ENCODE data around the gene RAMACL. TPM values are rescaled to one million over a fixed set of nuclear protein-coding genes. Genes with fewer than 3 reads are reported as not detected.

RAMACL gene
- total RNA-seq, 1 donor from 2014 or later = 1.2 TPM

GRCh38 chr6:166559662-166560061, 26.8 kb downstream of the RAMACL start:
- no peaks in the 10 kb centered on the region for H3K27me3 Mint-ChIP-seq (ENCODE audit: low read depth, unreplicated experiment)
- no peaks in the 10 kb centered on the region for H3K9me3 Mint-ChIP-seq (ENCODE audit: unreplicated experiment)
- H2AFZ ChIP-seq (ENCODE audit: low read depth, low read length) = no peak overlapping the region
- peaks cover 30% of the 10 kb centered on the region for H3K4me1 ChIP-seq (ENCODE audit: insufficient read depth, low read length)
- peak overlapping the region; percentile 25 for H3K27ac ChIP-seq (ENCODE audit: low read depth, low read length)
- no peak overlapping the region for H3K9ac ChIP-seq (ENCODE audit: low read length)
- TF ChIP-seq EZH2 (IDR thresholded peaks at IDR 0.05; ENCODE audit: insufficient read depth, low read length) = no peak
- no peak for TF ChIP-seq CTCF (IDR thresholded peaks at IDR 0.05; ENCODE audit: insufficient read depth, low read depth, low read length)
- no peaks in the 10 kb centered on the region for H3K36me3 ChIP-seq (ENCODE audit: insufficient read depth, low read length)
- peaks cover 2% of the 10 kb centered on the region for H3K9me3 ChIP-seq (ENCODE audit: insufficient read depth, low read depth, low read length)
- no peak overlapping the region for H3K27ac Mint-ChIP-seq (ENCODE audit: unreplicated experiment)
- no peak overlapping the region for H3K4me3 Mint-ChIP-seq (ENCODE audit: unreplicated experiment)
- DNase-seq (ENCODE audit: low read depth) (no peak), FAIRE-seq (no peak)
- peaks cover 20% of the 10 kb centered on the region for H3K79me2 ChIP-seq (ENCODE audit: insufficient read depth, low read length)
- peaks cover 31% of the 10 kb centered on the region for H3K36me3 Mint-ChIP-seq (ENCODE audit: low read depth, unreplicated experiment)
- H3K4me3 ChIP-seq (ENCODE audit: insufficient read depth, low read depth, low read length) = no peak overlapping the region
- no peak overlapping the region for H3K4me2 ChIP-seq (ENCODE audit: low read length)
- no peaks in the 10 kb centered on the region for H3K27me3 ChIP-seq (ENCODE audit: insufficient read depth, low read length)
- no peaks in the 10 kb centered on the region for H4K20me1 ChIP-seq (ENCODE audit: insufficient read depth, low read length)
- peaks cover 29% of the 10 kb centered on the region for H3K4me1 Mint-ChIP-seq (ENCODE audit: low read depth, unreplicated experiment)

- H3K4me2 ChIP-seq (ENCODE audit: low read length) = no peak overlapping the region
- peaks cover 30% of the 10 kb centered on the region for H3K4me1 Mint-ChIP-seq (ENCODE audit: low read depth, unreplicated experiment)
- H3K4me1 ChIP-seq (ENCODE audit: insufficient read depth, low read length) = peaks cover 34% of the 10 kb centered on the region
- DNase-seq (ENCODE audit: low read depth) = peak; percentile 86
- FAIRE-seq = no peak
- no peaks in the 10 kb centered on the region for H3K27me3 Mint-ChIP-seq (ENCODE audit: low read depth, unreplicated experiment)
- peak overlapping the region; percentile 10 for H3K9ac ChIP-seq (ENCODE audit: low read length)
- H3K27me3 ChIP-seq (ENCODE audit: insufficient read depth, low read length) = no peaks in the 10 kb centered on the region
- H4K20me1 ChIP-seq (ENCODE audit: insufficient read depth, low read length) = no peaks in the 10 kb centered on the region
- H3K4me3 Mint-ChIP-seq (ENCODE audit: unreplicated experiment) = no peak overlapping the region
- H2AFZ ChIP-seq (ENCODE audit: low read depth, low read length) = no peak overlapping the region
- H3K79me2 ChIP-seq (ENCODE audit: insufficient read depth, low read length) = peaks cover 20% of the 10 kb centered on the region
- H3K27ac Mint-ChIP-seq (ENCODE audit: unreplicated experiment) = no peak overlapping the region
- H3K9me3 ChIP-seq (ENCODE audit: insufficient read depth, low read depth, low read length) = peaks cover 2% of the 10 kb centered on the region
- TF ChIP-seq EZH2 (IDR thresholded peaks at IDR 0.05; ENCODE audit: insufficient read depth, low read length) = no peak
- TF ChIP-seq CTCF (IDR thresholded peaks at IDR 0.05; ENCODE audit: insufficient read depth, low read depth, low read length) = no peak
- no peak overlapping the region for H3K4me3 ChIP-seq (ENCODE audit: insufficient read depth, low read depth, low read length)
- no peaks in the 10 kb centered on the region for H3K36me3 ChIP-seq (ENCODE audit: insufficient read depth, low read length)
- peak overlapping the region; percentile 59 for H3K27ac ChIP-seq (ENCODE audit: low read depth, low read length)
- peaks cover 29% of the 10 kb centered on the region for H3K36me3 Mint-ChIP-seq (ENCODE audit: low read depth, unreplicated experiment)
- no peaks in the 10 kb centered on the region for H3K9me3 Mint-ChIP-seq (ENCODE audit: unreplicated experiment)
Measured at GRCh38 chr6:166559211-166559610, 27.3 kb downstream of the RAMACL start.

GRCh38 chr6:166558156-166559005, 28.1 kb downstream of the RAMACL start:
- peak overlapping the region; percentile 2 for H3K4me2 ChIP-seq (ENCODE audit: low read length)
- Mint-ChIP-seq H3K27me3 (ENCODE audit: low read depth, unreplicated experiment) (no peaks in the 10 kb centered on the region), H3K4me3 (ENCODE audit: unreplicated experiment) (no peak overlapping the region), H3K27ac (ENCODE audit: unreplicated experiment) (no peak overlapping the region), H3K9me3 (ENCODE audit: unreplicated experiment) (no peaks in the 10 kb centered on the region), H3K4me1 (ENCODE audit: low read depth, unreplicated experiment) (peaks cover 39% of the 10 kb centered on the region), H3K36me3 (ENCODE audit: low read depth, unreplicated experiment) (peaks cover 26% of the 10 kb centered on the region)
- H3K4me3 ChIP-seq (ENCODE audit: insufficient read depth, low read depth, low read length) = no peak overlapping the region
- peaks cover 20% of the 10 kb centered on the region for H3K79me2 ChIP-seq (ENCODE audit: insufficient read depth, low read length)
- H3K36me3 ChIP-seq (ENCODE audit: insufficient read depth, low read length) = no peaks in the 10 kb centered on the region
- no peaks in the 10 kb centered on the region for H4K20me1 ChIP-seq (ENCODE audit: insufficient read depth, low read length)
- no peak for FAIRE-seq
- DNase-seq (ENCODE audit: low read depth) = peak; percentile 79
- peak overlapping the region; percentile 10 for H3K9ac ChIP-seq (ENCODE audit: low read length)
- peak overlapping the region; percentile 59 for H3K27ac ChIP-seq (ENCODE audit: low read depth, low read length)
- no peak overlapping the region for H2AFZ ChIP-seq (ENCODE audit: low read depth, low read length)
- H3K9me3 ChIP-seq (ENCODE audit: insufficient read depth, low read depth, low read length) = peaks cover 2% of the 10 kb centered on the region
- H3K4me1 ChIP-seq (ENCODE audit: insufficient read depth, low read length) = peaks cover 41% of the 10 kb centered on the region
- no peaks in the 10 kb centered on the region for H3K27me3 ChIP-seq (ENCODE audit: insufficient read depth, low read length)
- TF ChIP-seq EZH2 (IDR thresholded peaks at IDR 0.05; ENCODE audit: insufficient read depth, low read length) = no peak

Data from astrocyte (in vitro differentiated cells and primary cell).